ENCODE data around the gene B9D2. TPM values are rescaled to one million over a fixed set of nuclear protein-coding genes. Genes with fewer than 3 reads are reported as not detected.

B9D2 gene
- polyA plus RNA-seq, 1 donor from 2014 or later = 15.9 TPM

DNA sequence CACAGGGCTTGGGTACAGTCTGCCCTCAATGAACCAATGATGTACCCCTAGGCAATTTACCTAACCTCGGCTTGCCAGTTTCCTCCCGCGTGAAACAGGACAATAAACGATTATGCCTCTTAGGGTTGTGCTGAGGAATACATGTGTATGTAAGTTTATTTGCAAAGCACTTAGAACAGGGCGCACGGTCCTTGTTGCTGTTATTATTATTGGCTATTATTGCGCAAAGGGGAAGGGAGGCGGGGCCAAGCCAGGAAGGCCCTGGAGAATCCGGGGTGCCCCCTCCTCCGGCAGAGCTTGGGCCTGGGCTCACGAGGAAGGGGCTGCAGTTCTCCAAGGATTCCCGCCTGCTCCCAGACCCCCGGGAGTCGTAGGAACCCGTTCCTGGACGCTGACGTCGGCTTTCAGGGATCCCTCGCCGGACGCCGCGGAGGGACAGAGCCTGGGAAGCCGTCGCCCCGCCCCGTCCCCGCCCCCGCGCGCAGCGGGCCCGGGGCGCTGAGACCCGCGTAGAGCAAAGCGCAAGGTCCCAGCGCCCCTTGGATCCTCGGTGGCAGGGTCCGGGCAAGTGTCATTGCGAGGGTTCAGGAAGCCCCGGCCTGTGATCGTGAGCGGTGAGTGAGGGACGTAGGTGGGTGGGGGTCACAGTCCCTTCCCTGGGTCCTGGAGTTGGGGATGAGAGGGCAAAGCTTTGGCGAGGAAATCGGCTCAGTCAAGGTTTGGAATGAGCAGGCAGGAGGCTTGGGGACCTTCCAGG lies 12.5 kb upstream of the B9D2 start, which contains the start of gene TMEM91:
TSS of gene TMEM91 (plus strand) at position 293 of the 757 bp plus-strand sequence. CDS start 1,777 bp downstream, outside the sequence.
- H3F3A ChIP-seq (ENCODE audit: insufficient read depth, low read length, poor library complexity, severe bottlenecking) = no peaks in the 10 kb centered on the region
- H3K4me2 ChIP-seq (ENCODE audit: low read length) = peak within 1 kb of the TSS; percentile 30
- TF ChIP-seq POLR2AphosphoS5 (IDR thresholded peaks at IDR 0.05) (no peak), MXI1 (conservative IDR thresholded peaks at IDR 0.05; ENCODE audit: poor library complexity, severe bottlenecking) (no peak), EZH2 (IDR thresholded peaks at IDR 0.05; ENCODE audit: borderline replicate concordance, insufficient read depth, low read length, poor library complexity, severe bottlenecking) (no peak), SMC3 (conservative IDR thresholded peaks at IDR 0.05; ENCODE audit: poor library complexity) (no peak), RAD21 (conservative IDR thresholded peaks at IDR 0.05) (no peak), TAF1 (IDR thresholded peaks at IDR 0.05; ENCODE audit: low read depth) (no peak), CTCF (IDR thresholded peaks at IDR 0.05; ENCODE audit: poor library complexity, severe bottlenecking) (no peak), EP300 (conservative IDR thresholded peaks at IDR 0.05; ENCODE audit: poor library complexity, severe bottlenecking) (no peak)
- TF ChIP-seq, protein P1, sequence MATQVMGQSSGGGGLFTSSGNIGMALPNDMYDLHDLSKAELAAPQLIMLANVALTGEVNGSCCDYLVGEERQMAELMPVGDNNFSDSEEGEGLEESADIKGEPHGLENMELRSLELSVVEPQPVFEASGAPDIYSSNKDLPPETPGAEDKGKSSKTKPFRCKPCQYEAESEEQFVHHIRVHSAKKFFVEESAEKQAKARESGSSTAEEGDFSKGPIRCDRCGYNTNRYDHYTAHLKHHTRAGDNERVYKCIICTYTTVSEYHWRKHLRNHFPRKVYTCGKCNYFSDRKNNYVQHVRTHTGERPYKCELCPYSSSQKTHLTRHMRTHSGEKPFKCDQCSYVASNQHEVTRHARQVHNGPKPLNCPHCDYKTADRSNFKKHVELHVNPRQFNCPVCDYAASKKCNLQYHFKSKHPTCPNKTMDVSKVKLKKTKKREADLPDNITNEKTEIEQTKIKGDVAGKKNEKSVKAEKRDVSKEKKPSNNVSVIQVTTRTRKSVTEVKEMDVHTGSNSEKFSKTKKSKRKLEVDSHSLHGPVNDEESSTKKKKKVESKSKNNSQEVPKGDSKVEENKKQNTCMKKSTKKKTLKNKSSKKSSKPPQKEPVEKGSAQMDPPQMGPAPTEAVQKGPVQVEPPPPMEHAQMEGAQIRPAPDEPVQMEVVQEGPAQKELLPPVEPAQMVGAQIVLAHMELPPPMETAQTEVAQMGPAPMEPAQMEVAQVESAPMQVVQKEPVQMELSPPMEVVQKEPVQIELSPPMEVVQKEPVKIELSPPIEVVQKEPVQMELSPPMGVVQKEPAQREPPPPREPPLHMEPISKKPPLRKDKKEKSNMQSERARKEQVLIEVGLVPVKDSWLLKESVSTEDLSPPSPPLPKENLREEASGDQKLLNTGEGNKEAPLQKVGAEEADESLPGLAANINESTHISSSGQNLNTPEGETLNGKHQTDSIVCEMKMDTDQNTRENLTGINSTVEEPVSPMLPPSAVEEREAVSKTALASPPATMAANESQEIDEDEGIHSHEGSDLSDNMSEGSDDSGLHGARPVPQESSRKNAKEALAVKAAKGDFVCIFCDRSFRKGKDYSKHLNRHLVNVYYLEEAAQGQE (IDR thresholded peaks at IDR 0.05; ENCODE audit: borderline replicate concordance) = no peak
- H2AFZ ChIP-seq (ENCODE audit: low read depth, low read length) = peak within 1 kb of the TSS; percentile 14
- no peaks in the 10 kb centered on the region for H3K9me3 ChIP-seq (ENCODE audit: low read length)
- H3K79me2 ChIP-seq (replicated peaks; ENCODE audit: insufficient read depth, low read length) = no peaks in the 10 kb centered on the region
- no peaks in the 10 kb centered on the region for H3K27me3 ChIP-seq (ENCODE audit: insufficient read depth, low read depth, low read length)
- peak within 1 kb of the TSS; percentile 60 for H3K9ac ChIP-seq (ENCODE audit: low read length)
- no peaks in the 10 kb centered on the region for H3K9me2 ChIP-seq (ENCODE audit: insufficient read depth, low read length)
- H3K4me3 ChIP-seq (ENCODE audit: low read length) = peak within 1 kb of the TSS; percentile 67
- no peaks in the 10 kb centered on the region for H3K36me3 ChIP-seq (ENCODE audit: insufficient read depth, low read length)
- H3K27ac ChIP-seq (ENCODE audit: low read length) = peak within 1 kb of the TSS; percentile 16
- no peaks in the 10 kb centered on the region for H4K20me1 ChIP-seq (ENCODE audit: insufficient read depth)

DNA sequence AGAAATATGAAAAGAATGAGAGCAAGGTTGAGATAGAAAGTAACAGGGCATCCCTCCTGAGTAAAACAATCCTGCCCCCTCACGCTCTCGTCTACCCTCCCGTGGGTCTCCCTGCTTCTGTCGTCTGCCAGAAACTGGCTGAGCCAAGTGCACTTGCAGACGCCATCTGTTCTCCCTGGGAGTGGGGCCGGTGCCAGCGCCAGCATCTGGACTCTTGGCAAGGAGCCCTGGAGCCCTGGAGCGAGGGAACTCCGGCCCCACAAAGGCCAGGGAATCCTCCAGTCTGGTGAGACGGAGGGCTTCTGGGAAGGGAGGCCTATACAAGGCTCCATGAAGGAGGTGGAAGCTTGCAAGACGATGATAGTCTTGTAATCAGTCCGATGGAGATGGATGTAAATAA lies 10.0 kb upstream of the B9D2 start:
- no peaks in the 10 kb centered on the region for H3K79me2 ChIP-seq (replicated peaks; ENCODE audit: insufficient read depth, low read length)
- no peak overlapping the region for H2AFZ ChIP-seq (ENCODE audit: low read depth, low read length)
- no peak overlapping the region for H3K9ac ChIP-seq (ENCODE audit: low read length)
- no peak for TF ChIP-seq POLR2AphosphoS5 (IDR thresholded peaks at IDR 0.05)
- TF ChIP-seq CTCF (IDR thresholded peaks at IDR 0.05; ENCODE audit: poor library complexity, severe bottlenecking) = no peak
- no peak for TF ChIP-seq SMC3 (conservative IDR thresholded peaks at IDR 0.05; ENCODE audit: poor library complexity)
- no peak for TF ChIP-seq EP300 (conservative IDR thresholded peaks at IDR 0.05; ENCODE audit: poor library complexity, severe bottlenecking)
- no peak for TF ChIP-seq MXI1 (conservative IDR thresholded peaks at IDR 0.05; ENCODE audit: poor library complexity, severe bottlenecking)
- no peak for TF ChIP-seq TAF1 (IDR thresholded peaks at IDR 0.05; ENCODE audit: low read depth)
- TF ChIP-seq RAD21 (conservative IDR thresholded peaks at IDR 0.05) = no peak
- TF ChIP-seq EZH2 (IDR thresholded peaks at IDR 0.05; ENCODE audit: borderline replicate concordance, insufficient read depth, low read length, poor library complexity, severe bottlenecking) = no peak
- TF ChIP-seq, protein P1 (IDR thresholded peaks at IDR 0.05; ENCODE audit: borderline replicate concordance) = no peak
- H3K27ac ChIP-seq (ENCODE audit: low read length) = no peak overlapping the region
- H3K4me2 ChIP-seq (ENCODE audit: low read length) = no peak overlapping the region
- H3K36me3 ChIP-seq (ENCODE audit: insufficient read depth, low read length) = no peaks in the 10 kb centered on the region
- no peaks in the 10 kb centered on the region for H3K27me3 ChIP-seq (ENCODE audit: insufficient read depth, low read depth, low read length)
- no peaks in the 10 kb centered on the region for H3K9me3 ChIP-seq (ENCODE audit: low read length)
- no peaks in the 10 kb centered on the region for H3K9me2 ChIP-seq (ENCODE audit: insufficient read depth, low read length)
- no peaks in the 10 kb centered on the region for H4K20me1 ChIP-seq (ENCODE audit: insufficient read depth)
- H3F3A ChIP-seq (ENCODE audit: insufficient read depth, low read length, poor library complexity, severe bottlenecking) = no peaks in the 10 kb centered on the region
- H3K4me3 ChIP-seq (ENCODE audit: low read length) = no peak overlapping the region
